GM23338 (cell line): ENCODE data around the gene PDE4B. TPM values are rescaled to one million over a fixed set of nuclear protein-coding genes. Genes with fewer than 3 reads are reported as not detected.

Experiments used
- ATAC-seq: fragments of 200-7000 bp; cut with Tn5 transposase; 3 replicates; pipeline ENCODE4 v1.9.1; 2020
- DNase-seq: peaks from one replicate; pipeline ENCODE4 v3.0.0-alpha.2; 2015; ENCODE audit warnings: low spot score
- H2AFZ ChIP-seq: fragments of 200-600 bp; sonication (generic); 2 replicates; pipeline ENCODE4 v1.8.0; 2016; ENCODE audit warnings: antibody characterized with exemption, mild to moderate bottlenecking, moderate library complexity
- H3F3A ChIP-seq: fragments of 200-600 bp; sonication (generic); replicated peaks from 2 replicates; pipeline ENCODE4 v1.8.0; 2017; ENCODE audit warnings: antibody characterized with exemption, mixed run types, low read depth
- H3K27ac ChIP-seq: fragments of 200-600 bp; sonication (generic); 2 replicates; pipeline ENCODE4 v1.6.1; 2016; ENCODE audit warnings: low read depth
- H3K27me3 ChIP-seq: fragments of 200-600 bp; sonication (generic); 2 replicates; pipeline ENCODE4 v1.8.0; 2016; ENCODE audit warnings: mild to moderate bottlenecking, mixed run types, moderate library complexity; ENCODE audit not compliant: insufficient read depth
- H3K36me3 ChIP-seq: fragments of 200-600 bp; sonication (generic); 2 replicates; pipeline ENCODE4 v1.8.0; 2016; ENCODE audit warnings: mild to moderate bottlenecking; ENCODE audit not compliant: insufficient read depth
- H3K4me1 ChIP-seq: fragments of 200-600 bp; sonication (generic); 2 replicates; pipeline ENCODE4 v1.8.0; 2016; ENCODE audit warnings: mild to moderate bottlenecking, moderate library complexity; ENCODE audit not compliant: insufficient read depth
- H3K4me2 ChIP-seq: fragments of 200-600 bp; sonication (generic); 2 replicates; pipeline ENCODE4 v1.7.1; 2017; ENCODE audit warnings: mixed run types
- H3K4me3 ChIP-seq: fragments of 200-600 bp; sonication (generic); 2 replicates; pipeline ENCODE4 v1.6.1; 2016; ENCODE audit warnings: mixed run types
- H3K79me2 ChIP-seq: fragments of 200-600 bp; sonication (generic); replicated peaks from 2 replicates; pipeline ENCODE4 v1.8.0; 2017; ENCODE audit warnings: mild to moderate bottlenecking; ENCODE audit not compliant: insufficient read depth
- H3K9me2 ChIP-seq: fragments of 200-600 bp; sonication (generic); 2 replicates; pipeline ENCODE4 v1.8.0; 2017; ENCODE audit not compliant: insufficient read depth
- H4K20me1 ChIP-seq: fragments of 200-600 bp; sonication (generic); replicated peaks from 2 replicates; pipeline ENCODE4 v1.8.0; 2017; ENCODE audit warnings: mild to moderate bottlenecking; ENCODE audit not compliant: insufficient read depth
- H3K27ac Mint-ChIP-seq: 2 replicates; pipeline ENCODE4 v1.8.0; 2020; ENCODE audit warnings: inconsistent platforms, mild to moderate bottlenecking, moderate library complexity, mixed read lengths
- H3K27me3 Mint-ChIP-seq: 3 replicates; pipeline ENCODE4 v1.8.0; 2022; ENCODE audit warnings: low read depth, mild to moderate bottlenecking, moderate library complexity, mixed read lengths, inconsistent platforms; ENCODE audit not compliant: insufficient read depth, poor library complexity
- H3K36me3 Mint-ChIP-seq: 3 replicates; pipeline ENCODE4 v1.8.0; 2021; ENCODE audit warnings: low read depth, mild to moderate bottlenecking, inconsistent platforms, moderate library complexity, mixed read lengths
- H3K4me1 Mint-ChIP-seq: 3 replicates; pipeline ENCODE4 v1.8.0; 2020; ENCODE audit warnings: mild to moderate bottlenecking, inconsistent platforms, mixed read lengths
- H3K4me3 Mint-ChIP-seq: 3 replicates; pipeline ENCODE4 v1.8.0; 2021; ENCODE audit warnings: moderate library complexity, mild to moderate bottlenecking, inconsistent platforms, mixed read lengths
- H3K9me3 Mint-ChIP-seq: 3 replicates; pipeline ENCODE4 v1.8.0; 2020; ENCODE audit warnings: moderate library complexity, mild to moderate bottlenecking, inconsistent platforms, mixed read lengths
- JUNB ChIP-seq: IDR thresholded peaks from one replicate; pipeline ENCODE4 v1.6.1; 2016; ENCODE audit warnings: antibody characterized with exemption; ENCODE audit not compliant: unreplicated experiment
- NANOG ChIP-seq: IDR thresholded peaks from 2 replicates; pipeline ENCODE4 v1.6.1; 2016; ENCODE audit warnings: antibody characterized with exemption, borderline replicate concordance
- ZNF114 ChIP-seq: fragments of 250-450 bp; sonication (Bioruptor Pico); IDR thresholded peaks from 2 replicates; pipeline ENCODE4 v1.5.0; 2020; ENCODE audit warnings: mild to moderate bottlenecking, moderate library complexity
- polyA plus RNA-seq: library from polyadenylated mRNA; unstranded; fragments of >200 nt; fragmentation: Nextera tagmentation; extraction: Ambion mirVana; gene quantifications from 2 replicates; pipeline ENCODE4 v1.2.1, GENCODE V29; 2016
- total RNA-seq: library from RNA; depleted of rRNA; stranded (reverse); fragments of >200 nt; shearing (Covaris generic); gene quantifications from 2 replicates; pipeline ENCODE4 v1.2.3, GENCODE V29; 2014
- TF ChIP-seq, protein P1 (sequence below): fragments of 250-450 bp; sonication (Bioruptor Pico); IDR thresholded peaks from 2 replicates; pipeline ENCODE4 v1.5.0; 2020; ENCODE audit warnings: mild to moderate bottlenecking, moderate library complexity
- TF ChIP-seq, protein P2 (sequence below): IDR thresholded peaks from one replicate; pipeline ENCODE4 v1.6.1; 2018; ENCODE audit warnings: antibody characterized with exemption; ENCODE audit not compliant: unreplicated experiment

Gene PDE4B
- total and polyA plus RNA-seq, 2 experiments from 2014 or later, result 14.0 to 25.6 TPM

DNA sequence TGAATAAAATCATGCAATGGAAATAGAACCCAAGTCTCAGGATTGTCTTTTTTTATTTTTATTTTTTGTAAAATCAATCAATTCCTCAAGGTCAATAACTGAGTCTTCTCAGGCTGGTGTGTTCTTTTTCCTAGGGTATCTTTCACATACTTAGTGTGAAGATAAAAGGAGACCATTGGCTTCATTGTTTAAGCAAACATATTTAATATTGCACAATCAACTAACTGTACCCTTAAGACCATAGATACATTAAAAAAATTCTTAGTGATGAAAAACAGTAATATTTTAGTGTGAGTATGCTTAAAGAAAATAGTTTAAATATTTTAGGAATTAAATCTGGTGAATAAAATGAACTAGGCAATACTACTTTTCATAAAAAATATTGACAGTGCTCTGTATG lies 31.4 kb downstream of the PDE4B start:
- Histone ChIP-seq H3K79me2 (no peaks in the 10 kb centered on the region), H3K27me3 (no peaks in the 10 kb centered on the region), H4K20me1 (no peaks in the 10 kb centered on the region), H3K9me2 (0 out of 2 replicates have a peak, but pooled peaks cover under 1% of the 10 kb centered on the region), H2AFZ (no peak overlapping the region), H3K4me3 (no peak overlapping the region), H3K27ac (no peak overlapping the region), H3K4me1 (no peaks in the 10 kb centered on the region), H3K4me2 (no peak overlapping the region), H3K36me3 (no peaks in the 10 kb centered on the region), H3F3A (no peaks in the 10 kb centered on the region)
- no peak for ATAC-seq
- TF ChIP-seq, protein P1, sequence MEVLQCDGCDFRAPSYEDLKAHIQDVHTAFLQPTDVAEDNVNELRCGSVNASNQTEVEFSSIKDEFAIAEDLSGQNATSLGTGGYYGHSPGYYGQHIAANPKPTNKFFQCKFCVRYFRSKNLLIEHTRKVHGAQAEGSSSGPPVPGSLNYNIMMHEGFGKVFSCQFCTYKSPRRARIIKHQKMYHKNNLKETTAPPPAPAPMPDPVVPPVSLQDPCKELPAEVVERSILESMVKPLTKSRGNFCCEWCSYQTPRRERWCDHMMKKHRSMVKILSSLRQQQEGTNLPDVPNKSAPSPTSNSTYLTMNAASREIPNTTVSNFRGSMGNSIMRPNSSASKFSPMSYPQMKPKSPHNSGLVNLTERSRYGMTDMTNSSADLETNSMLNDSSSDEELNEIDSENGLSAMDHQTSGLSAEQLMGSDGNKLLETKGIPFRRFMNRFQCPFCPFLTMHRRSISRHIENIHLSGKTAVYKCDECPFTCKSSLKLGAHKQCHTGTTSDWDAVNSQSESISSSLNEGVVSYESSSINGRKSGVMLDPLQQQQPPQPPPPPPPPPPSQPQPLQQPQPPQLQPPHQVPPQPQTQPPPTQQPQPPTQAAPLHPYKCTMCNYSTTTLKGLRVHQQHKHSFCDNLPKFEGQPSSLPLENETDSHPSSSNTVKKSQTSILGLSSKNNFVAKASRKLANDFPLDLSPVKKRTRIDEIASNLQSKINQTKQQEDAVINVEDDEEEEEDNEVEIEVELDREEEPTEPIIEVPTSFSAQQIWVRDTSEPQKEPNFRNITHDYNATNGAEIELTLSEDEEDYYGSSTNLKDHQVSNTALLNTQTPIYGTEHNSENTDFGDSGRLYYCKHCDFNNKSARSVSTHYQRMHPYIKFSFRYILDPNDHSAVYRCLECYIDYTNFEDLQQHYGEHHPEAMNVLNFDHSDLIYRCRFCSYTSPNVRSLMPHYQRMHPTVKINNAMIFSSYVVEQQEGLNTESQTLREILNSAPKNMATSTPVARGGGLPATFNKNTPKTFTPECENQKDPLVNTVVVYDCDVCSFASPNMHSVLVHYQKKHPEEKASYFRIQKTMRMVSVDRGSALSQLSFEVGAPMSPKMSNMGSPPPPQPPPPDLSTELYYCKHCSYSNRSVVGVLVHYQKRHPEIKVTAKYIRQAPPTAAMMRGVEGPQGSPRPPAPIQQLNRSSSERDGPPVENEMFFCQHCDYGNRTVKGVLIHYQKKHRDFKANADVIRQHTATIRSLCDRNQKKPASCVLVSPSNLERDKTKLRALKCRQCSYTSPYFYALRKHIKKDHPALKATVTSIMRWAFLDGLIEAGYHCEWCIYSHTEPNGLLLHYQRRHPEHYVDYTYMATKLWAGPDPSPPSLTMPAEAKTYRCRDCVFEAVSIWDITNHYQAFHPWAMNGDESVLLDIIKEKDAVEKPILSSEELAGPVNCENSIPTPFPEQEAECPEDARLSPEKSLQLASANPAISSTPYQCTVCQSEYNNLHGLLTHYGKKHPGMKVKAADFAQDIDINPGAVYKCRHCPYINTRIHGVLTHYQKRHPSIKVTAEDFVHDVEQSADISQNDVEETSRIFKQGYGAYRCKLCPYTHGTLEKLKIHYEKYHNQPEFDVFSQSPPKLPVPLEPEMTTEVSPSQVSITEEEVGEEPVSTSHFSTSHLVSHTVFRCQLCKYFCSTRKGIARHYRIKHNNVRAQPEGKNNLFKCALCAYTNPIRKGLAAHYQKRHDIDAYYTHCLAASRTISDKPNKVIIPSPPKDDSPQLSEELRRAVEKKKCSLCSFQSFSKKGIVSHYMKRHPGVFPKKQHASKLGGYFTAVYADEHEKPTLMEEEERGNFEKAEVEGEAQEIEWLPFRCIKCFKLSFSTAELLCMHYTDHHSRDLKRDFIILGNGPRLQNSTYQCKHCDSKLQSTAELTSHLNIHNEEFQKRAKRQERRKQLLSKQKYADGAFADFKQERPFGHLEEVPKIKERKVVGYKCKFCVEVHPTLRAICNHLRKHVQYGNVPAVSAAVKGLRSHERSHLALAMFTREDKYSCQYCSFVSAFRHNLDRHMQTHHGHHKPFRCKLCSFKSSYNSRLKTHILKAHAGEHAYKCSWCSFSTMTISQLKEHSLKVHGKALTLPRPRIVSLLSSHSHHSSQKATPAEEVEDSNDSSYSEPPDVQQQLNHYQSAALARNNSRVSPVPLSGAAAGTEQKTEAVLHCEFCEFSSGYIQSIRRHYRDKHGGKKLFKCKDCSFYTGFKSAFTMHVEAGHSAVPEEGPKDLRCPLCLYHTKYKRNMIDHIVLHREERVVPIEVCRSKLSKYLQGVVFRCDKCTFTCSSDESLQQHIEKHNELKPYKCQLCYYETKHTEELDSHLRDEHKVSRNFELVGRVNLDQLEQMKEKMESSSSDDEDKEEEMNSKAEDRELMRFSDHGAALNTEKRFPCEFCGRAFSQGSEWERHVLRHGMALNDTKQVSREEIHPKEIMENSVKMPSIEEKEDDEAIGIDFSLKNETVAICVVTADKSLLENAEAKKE (CRISPR knock-in tag), result no peak
- TF ChIP-seq, protein P2, sequence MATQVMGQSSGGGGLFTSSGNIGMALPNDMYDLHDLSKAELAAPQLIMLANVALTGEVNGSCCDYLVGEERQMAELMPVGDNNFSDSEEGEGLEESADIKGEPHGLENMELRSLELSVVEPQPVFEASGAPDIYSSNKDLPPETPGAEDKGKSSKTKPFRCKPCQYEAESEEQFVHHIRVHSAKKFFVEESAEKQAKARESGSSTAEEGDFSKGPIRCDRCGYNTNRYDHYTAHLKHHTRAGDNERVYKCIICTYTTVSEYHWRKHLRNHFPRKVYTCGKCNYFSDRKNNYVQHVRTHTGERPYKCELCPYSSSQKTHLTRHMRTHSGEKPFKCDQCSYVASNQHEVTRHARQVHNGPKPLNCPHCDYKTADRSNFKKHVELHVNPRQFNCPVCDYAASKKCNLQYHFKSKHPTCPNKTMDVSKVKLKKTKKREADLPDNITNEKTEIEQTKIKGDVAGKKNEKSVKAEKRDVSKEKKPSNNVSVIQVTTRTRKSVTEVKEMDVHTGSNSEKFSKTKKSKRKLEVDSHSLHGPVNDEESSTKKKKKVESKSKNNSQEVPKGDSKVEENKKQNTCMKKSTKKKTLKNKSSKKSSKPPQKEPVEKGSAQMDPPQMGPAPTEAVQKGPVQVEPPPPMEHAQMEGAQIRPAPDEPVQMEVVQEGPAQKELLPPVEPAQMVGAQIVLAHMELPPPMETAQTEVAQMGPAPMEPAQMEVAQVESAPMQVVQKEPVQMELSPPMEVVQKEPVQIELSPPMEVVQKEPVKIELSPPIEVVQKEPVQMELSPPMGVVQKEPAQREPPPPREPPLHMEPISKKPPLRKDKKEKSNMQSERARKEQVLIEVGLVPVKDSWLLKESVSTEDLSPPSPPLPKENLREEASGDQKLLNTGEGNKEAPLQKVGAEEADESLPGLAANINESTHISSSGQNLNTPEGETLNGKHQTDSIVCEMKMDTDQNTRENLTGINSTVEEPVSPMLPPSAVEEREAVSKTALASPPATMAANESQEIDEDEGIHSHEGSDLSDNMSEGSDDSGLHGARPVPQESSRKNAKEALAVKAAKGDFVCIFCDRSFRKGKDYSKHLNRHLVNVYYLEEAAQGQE, result no peak
- TF ChIP-seq NANOG (no peak), ZNF114 (no peak), JUNB (no peak)
- no peak for DNase-seq
- H3K4me1 Mint-ChIP-seq, result no peaks in the 10 kb centered on the region; the same call in 1 of the 3 replicates
- no peaks in the 10 kb centered on the region; the same call in 2 of the 3 replicates for H3K9me3 Mint-ChIP-seq
- H3K4me3 Mint-ChIP-seq, result no peak overlapping the region
- no peak overlapping the region for H3K27ac Mint-ChIP-seq
- no peaks in the 10 kb centered on the region for H3K36me3 Mint-ChIP-seq
- H3K27me3 Mint-ChIP-seq, result no peaks in the 10 kb centered on the region
